Activated naive CD8-positive, alpha-beta T cell treated with anti-CD3 and anti-CD28 coated beads, Interleukin-2, amount 50 U/mL, for 24 hours (primary cell): ENCODE measurements around the gene MARK3.

Source experiments
- ATAC-seq: fragments of 150-1000 bp; cut with Tn5 transposase; one replicate; pipeline ENCODE4 v1.10.0; 2021
- DNase-seq: peaks from one replicate; pipeline ENCODE4 v3.0.0; 2021
- H3K27ac Mint-ChIP-seq: one replicate; pipeline ENCODE4 v1.8.0; 2021; ENCODE audit warnings: mild to moderate bottlenecking, mixed read lengths
- H3K27me3 Mint-ChIP-seq: one replicate; pipeline ENCODE4 v1.8.0; 2021; ENCODE audit warnings: mixed read lengths
- H3K36me3 Mint-ChIP-seq: one replicate; pipeline ENCODE4 v1.8.0; 2021; ENCODE audit warnings: low read depth, mixed read lengths
- H3K4me1 Mint-ChIP-seq: one replicate; pipeline ENCODE4 v1.8.0; 2021; ENCODE audit warnings: mixed read lengths
- H3K4me3 Mint-ChIP-seq: one replicate; pipeline ENCODE4 v1.8.0; 2021; ENCODE audit warnings: mild to moderate bottlenecking, moderate library complexity, mixed read lengths
- H3K9me3 Mint-ChIP-seq: one replicate; pipeline ENCODE4 v1.8.0; 2021; ENCODE audit warnings: mixed read lengths

MARK3 gene

DNA sequence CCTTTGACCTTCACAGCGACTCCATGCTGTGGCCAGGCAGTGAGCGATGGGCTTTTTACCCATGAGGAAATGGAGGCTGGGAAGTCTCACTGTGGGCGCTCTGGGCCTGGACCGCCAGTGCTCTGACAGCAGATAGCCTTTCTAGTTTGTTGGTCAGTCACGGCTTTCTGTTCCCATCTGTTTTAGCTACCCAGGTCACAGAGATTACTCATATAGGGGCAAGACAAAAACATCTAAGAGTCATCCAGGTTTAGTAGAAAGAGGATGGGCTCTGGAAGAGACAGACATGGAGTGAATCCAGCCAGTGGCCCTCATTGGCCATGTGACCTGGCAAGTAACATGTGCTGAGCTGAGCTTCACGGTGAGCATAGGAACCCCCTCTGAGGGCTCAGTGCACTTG is 68.6 kb downstream of the MARK3 start:
- Mint-ChIP-seq H3K27ac (no peak overlapping the region), H3K4me3 (no peak overlapping the region), H3K9me3 (no peaks in the 10 kb centered on the region), H3K36me3 (peaks cover 20% of the 10 kb centered on the region), H3K4me1 (peaks cover 7% of the 10 kb centered on the region), H3K27me3 (no peaks in the 10 kb centered on the region)
- ATAC-seq (no peak), DNase-seq (no peak)

DNA sequence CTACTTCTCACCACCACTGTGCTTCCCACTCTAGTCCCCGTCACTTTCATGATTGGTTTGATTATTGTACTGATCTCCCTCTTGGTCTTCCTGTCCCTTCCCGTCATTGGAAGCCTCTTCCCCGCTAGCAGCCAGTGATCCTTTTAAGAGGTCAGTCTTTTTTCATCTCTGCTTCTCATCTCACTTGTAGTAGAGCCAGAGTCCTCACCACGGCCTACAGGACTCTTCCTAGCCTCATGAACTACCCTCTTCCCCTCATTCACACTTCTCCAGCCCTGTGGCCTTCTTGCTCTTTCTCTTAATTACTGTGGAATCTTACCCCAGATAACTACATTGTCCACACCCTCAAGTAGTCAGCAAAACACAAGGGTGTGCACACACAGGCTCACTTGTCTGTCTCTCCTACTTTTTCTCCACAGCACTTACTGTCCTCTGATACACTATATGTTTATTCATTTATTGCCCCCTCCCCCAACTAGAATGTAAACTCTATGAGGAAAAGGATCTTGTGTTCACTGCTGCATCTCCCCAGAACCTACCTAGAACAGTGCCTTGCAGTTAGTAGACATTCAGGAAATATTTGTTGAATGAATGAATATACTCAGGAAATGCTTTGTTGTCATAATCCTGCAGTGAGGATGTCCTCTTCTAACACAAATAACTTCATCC is 71.1 kb downstream of the MARK3 start:
- ATAC-seq (no peak), DNase-seq (no peak)
- Mint-ChIP-seq H3K27ac (peak overlapping the region; percentile 50), H3K4me3 (no peak overlapping the region), H3K27me3 (no peaks in the 10 kb centered on the region), H3K9me3 (no peaks in the 10 kb centered on the region), H3K4me1 (peaks cover 10% of the 10 kb centered on the region), H3K36me3 (peaks cover 26% of the 10 kb centered on the region)

DNA sequence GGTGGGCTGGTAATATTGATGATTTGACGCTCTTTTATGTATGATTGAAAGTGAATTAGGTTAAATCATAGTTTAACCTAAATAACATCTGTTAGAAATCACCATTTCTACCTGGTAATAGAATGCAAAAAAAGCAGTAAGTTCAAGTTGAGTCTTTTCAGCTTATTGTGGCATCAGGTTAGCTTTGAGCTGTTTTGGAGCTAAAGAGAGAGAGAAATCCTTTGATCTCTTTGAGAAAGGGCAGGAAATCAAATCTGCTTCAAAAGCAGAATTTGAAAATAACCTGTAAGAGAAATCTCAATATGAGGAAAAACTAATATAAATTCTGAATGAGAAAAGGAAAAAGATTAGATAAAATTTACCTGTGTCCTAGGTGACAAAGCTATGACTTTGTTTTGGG is 75.2 kb downstream of the MARK3 start:
- ATAC-seq (no peak), DNase-seq (no peak)
- peaks cover 35% of the 10 kb centered on the region for H3K36me3 Mint-ChIP-seq
- no peak overlapping the region for H3K27ac Mint-ChIP-seq
- peaks cover 9% of the 10 kb centered on the region for H3K4me1 Mint-ChIP-seq
- H3K9me3 Mint-ChIP-seq: no peaks in the 10 kb centered on the region
- no peak overlapping the region for H3K4me3 Mint-ChIP-seq
- H3K27me3 Mint-ChIP-seq: no peaks in the 10 kb centered on the region

DNA sequence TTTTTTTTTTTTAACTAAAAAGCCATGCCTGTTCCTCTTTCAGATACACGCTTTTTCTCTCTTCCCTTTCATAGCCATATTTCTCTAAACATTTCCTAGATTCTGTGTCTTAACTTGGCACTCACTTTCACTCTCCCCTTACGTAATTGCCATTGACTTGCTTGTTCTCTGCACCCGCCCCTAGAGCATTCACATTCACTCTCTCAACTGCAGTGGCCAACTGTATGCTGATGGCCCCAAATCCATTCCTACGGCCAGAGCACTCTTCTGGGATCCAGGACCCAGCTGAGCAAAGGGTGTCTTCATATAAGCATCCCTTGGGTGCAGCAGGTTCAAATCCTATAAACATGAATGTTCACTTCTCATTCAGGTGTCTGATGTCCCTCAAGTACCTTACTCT is 77.9 kb downstream of the MARK3 start:
- peak overlapping the region; percentile 39 for H3K27ac Mint-ChIP-seq
- H3K4me3 Mint-ChIP-seq: no peak overlapping the region
- DNase-seq (no peak), ATAC-seq (no peak)
- H3K36me3 Mint-ChIP-seq: peaks cover 42% of the 10 kb centered on the region
- H3K9me3 Mint-ChIP-seq: no peaks in the 10 kb centered on the region
- peaks cover 5% of the 10 kb centered on the region for H3K4me1 Mint-ChIP-seq
- no peaks in the 10 kb centered on the region for H3K27me3 Mint-ChIP-seq

DNA sequence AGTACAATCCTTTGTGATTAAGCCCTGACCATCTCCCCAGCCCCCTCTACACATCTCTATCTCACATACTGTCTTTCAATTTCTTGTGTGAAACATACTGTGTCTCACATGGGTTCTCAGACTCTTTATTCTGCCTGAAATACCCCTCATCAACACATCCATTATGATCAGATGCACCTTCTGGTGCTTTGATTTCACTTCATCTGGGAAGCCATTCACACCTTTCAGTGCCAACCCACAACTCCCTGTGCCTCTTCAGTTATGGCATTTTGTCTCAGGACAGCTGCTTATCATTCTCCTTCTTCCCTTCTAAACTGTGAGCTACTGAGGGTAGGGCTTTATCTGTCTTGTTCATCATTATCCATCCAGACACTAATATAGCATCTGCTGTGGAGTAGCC is 78.6 kb downstream of the MARK3 start:
- no peak for ATAC-seq
- Mint-ChIP-seq H3K4me3 (no peak overlapping the region), H3K27ac (peak overlapping the region; percentile 39), H3K27me3 (no peaks in the 10 kb centered on the region), H3K36me3 (peaks cover 42% of the 10 kb centered on the region), H3K9me3 (no peaks in the 10 kb centered on the region), H3K4me1 (peaks cover 5% of the 10 kb centered on the region)
- no peak for DNase-seq

DNA sequence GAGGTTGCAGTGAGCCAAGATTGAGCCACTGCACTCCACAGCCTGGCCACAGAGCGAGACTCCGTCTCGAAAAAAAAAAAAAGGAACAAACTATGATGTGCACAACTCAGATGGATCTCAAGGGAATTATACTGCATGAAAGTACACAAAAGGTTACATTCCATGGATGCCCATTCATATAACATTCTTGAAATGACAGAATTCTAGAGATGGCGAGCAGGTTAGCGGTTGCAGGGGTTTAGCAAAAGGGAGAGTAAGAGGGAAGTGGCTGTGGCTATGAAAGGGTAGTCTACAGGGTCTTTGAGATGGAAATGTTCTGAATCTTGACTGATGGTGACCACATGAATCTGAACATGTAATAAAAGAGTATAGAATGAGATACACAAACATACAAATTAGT is 87.7 kb downstream of the MARK3 start:
- Mint-ChIP-seq H3K27me3 (no peaks in the 10 kb centered on the region), H3K27ac (peak overlapping the region; percentile 29), H3K9me3 (no peaks in the 10 kb centered on the region), H3K4me3 (no peak overlapping the region), H3K4me1 (no peaks in the 10 kb centered on the region), H3K36me3 (peaks cover 42% of the 10 kb centered on the region)
- ATAC-seq: peak; percentile 20
- no peak for DNase-seq

DNA sequence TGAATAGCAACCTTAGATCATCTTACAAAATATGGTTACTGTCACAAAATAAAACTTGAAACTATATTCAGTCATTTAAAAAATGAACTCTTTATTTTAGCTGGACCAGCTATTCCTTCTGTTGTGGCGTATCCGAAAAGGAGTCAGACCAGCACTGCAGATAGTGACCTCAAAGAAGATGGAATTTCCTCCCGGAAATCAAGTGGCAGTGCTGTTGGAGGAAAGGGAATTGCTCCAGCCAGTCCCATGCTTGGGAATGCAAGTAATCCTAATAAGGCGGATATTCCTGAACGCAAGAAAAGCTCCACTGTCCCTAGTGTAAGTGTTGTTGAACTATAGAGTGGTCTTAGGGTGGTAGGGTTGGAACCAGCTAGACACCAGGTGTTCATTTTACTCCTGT is 89.7 kb downstream of the MARK3 start:
- ATAC-seq: no peak
- Mint-ChIP-seq H3K4me3 (no peak overlapping the region), H3K36me3 (peaks cover 42% of the 10 kb centered on the region)

DNA sequence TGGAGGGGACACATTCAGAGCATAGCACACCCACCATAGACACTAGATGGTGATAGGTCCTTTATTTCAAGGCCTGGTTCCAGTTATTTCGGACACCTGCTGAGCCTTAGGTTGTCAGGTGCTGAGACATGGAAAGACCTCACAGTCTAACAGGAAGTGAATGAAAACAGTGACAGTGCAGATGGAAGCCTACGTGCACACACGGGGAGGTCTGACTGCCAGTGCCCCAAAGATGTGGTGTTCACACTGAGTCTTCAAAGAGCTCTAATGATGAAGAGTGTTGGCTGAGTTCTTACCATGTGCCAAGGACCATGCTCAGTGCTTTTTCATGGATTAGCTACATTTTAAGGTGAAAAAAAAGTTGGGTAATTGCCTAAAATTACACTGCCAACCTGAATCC is 90.8 kb downstream of the MARK3 start:
- peak overlapping the region; percentile 11 for H3K27ac Mint-ChIP-seq
- H3K4me3 Mint-ChIP-seq: no peak overlapping the region
- no peaks in the 10 kb centered on the region for H3K9me3 Mint-ChIP-seq
- peaks cover 13% of the 10 kb centered on the region for H3K4me1 Mint-ChIP-seq
- ATAC-seq (no peak), DNase-seq (no peak)
- peaks cover 40% of the 10 kb centered on the region for H3K36me3 Mint-ChIP-seq
- no peaks in the 10 kb centered on the region for H3K27me3 Mint-ChIP-seq

More for the DNA sequence above, 89.7 kb downstream of the MARK3 start:
- H3K4me1 Mint-ChIP-seq: peaks cover 3% of the 10 kb centered on the region
- DNase-seq: no peak
- H3K9me3 Mint-ChIP-seq: no peaks in the 10 kb centered on the region
- no peak overlapping the region for H3K27ac Mint-ChIP-seq
- no peaks in the 10 kb centered on the region for H3K27me3 Mint-ChIP-seq

DNA sequence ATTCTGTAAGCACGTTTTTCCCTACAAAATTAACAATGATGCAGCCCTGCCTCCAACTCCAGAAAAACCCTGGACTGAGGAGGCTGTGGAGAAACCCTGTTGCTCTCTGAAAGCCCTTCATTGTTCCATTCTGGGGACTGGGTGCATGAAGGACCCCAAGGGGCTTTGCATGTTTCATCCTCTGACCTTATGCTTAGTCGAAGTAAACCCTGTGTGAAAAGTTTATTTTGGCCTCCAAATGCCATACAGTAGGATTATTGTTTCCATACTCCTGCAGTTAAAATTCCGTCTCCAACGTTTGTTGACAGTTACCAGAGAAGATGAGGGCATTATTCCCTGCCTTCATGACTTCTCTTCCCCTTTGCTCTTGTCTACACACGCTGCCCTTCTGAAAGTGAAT is 91.4 kb downstream of the MARK3 start:
- H3K4me3 Mint-ChIP-seq: no peak overlapping the region
- H3K27me3 Mint-ChIP-seq: no peaks in the 10 kb centered on the region
- no peak for ATAC-seq
- H3K27ac Mint-ChIP-seq: no peak overlapping the region
- H3K36me3 Mint-ChIP-seq: peaks cover 42% of the 10 kb centered on the region
- peaks cover 17% of the 10 kb centered on the region for H3K4me1 Mint-ChIP-seq
- no peak for DNase-seq
- no peaks in the 10 kb centered on the region for H3K9me3 Mint-ChIP-seq

DNA sequence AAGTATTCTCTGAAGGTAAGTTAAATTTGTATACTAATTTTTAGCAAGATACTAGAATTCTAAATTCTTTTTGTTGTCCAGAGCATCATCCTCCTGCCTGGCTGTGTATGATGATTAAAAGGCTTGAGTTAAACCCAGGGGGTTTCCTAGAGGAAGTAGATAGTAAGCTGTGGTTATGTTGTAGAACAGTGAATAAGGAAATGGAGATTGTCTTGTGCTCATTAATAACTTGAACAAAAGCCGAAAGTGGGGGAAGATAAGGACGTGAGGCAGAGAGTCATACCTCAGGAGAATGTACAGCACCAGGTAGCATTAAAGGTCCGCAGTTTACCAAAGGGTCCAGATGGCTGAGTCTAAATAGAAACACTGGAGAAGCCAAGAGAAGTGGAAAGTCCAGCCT is 95.4 kb downstream of the MARK3 start:
- Mint-ChIP-seq H3K4me3 (no peak overlapping the region), H3K4me1 (peaks cover 17% of the 10 kb centered on the region), H3K9me3 (no peaks in the 10 kb centered on the region), H3K36me3 (peaks cover 34% of the 10 kb centered on the region), H3K27ac (peak overlapping the region; percentile 21), H3K27me3 (no peaks in the 10 kb centered on the region)
- DNase-seq (no peak), ATAC-seq (peak; percentile 59)

DNA sequence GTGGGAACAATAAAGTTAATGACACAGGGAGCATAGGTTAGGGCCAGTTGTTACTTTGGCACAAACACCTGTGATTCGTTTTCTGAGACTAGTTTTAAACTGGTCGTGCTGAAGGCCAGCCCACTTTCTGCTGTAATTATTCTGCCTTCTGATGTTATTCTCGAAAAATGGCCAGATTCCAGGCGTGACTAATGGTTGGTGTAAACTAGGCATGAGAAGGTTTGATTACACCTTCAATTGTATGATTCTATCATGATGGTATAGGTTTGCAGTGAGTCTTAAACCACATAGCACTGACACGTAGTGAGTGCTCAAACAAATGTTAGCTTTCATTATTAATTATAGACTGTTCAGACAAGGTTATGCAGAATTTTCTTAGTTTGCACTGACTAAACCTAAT is 98.4 kb downstream of the MARK3 start:
- Mint-ChIP-seq H3K4me3 (no peak overlapping the region), H3K27ac (no peak overlapping the region), H3K9me3 (no peaks in the 10 kb centered on the region), H3K4me1 (peaks cover 17% of the 10 kb centered on the region), H3K36me3 (peaks cover 26% of the 10 kb centered on the region), H3K27me3 (no peaks in the 10 kb centered on the region)
- DNase-seq (no peak), ATAC-seq (no peak)

DNA sequence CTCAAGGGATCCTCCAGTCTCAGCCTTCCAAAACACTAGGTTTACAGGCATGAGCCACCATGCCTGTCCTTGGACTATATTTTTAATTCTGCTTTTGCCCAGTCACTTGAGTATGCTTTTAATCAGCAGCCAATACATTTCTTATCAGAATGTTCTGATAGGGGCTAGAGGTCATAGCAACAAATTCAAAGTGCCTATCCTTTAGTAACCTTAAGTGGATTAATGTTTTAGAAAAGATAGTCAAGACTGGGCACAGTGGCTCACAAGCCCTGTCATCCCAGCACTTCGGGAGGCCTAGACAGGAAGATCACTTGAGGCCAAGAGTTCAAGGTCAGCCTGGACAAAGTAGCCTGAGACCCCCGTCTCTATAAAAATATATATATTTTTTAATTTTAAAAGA is 100.3 kb downstream of the MARK3 start:
- no peak overlapping the region for H3K4me3 Mint-ChIP-seq
- H3K27me3 Mint-ChIP-seq: no peaks in the 10 kb centered on the region
- H3K36me3 Mint-ChIP-seq: peaks cover 28% of the 10 kb centered on the region
- DNase-seq (no peak), ATAC-seq (no peak)
- H3K9me3 Mint-ChIP-seq: no peaks in the 10 kb centered on the region
- H3K4me1 Mint-ChIP-seq: peaks cover 10% of the 10 kb centered on the region
- no peak overlapping the region for H3K27ac Mint-ChIP-seq

DNA sequence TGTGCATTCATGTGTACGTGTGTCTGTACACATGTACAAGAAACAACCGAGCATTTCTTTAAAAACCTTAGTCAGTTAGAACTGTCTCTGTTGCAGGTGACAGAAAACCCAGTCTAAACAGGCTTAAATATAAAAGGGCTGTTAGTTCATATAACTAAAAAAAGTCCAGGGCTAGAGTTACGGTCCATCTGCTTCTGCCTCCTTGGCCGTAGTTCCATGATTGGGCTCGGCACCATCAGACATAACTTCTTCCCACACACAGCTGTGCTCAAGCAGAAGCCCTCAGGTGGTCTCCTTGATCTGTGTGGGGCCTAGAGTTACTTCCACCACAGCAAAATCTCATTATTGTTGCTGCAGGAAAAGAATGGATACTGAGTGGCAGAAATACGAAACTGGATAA is 102.9 kb downstream of the MARK3 start:
- Mint-ChIP-seq H3K27ac (no peak overlapping the region), H3K27me3 (no peaks in the 10 kb centered on the region), H3K4me3 (no peak overlapping the region), H3K4me1 (no peaks in the 10 kb centered on the region), H3K36me3 (peaks cover 28% of the 10 kb centered on the region), H3K9me3 (no peaks in the 10 kb centered on the region)
- no peak for ATAC-seq
- no peak for DNase-seq

DNA sequence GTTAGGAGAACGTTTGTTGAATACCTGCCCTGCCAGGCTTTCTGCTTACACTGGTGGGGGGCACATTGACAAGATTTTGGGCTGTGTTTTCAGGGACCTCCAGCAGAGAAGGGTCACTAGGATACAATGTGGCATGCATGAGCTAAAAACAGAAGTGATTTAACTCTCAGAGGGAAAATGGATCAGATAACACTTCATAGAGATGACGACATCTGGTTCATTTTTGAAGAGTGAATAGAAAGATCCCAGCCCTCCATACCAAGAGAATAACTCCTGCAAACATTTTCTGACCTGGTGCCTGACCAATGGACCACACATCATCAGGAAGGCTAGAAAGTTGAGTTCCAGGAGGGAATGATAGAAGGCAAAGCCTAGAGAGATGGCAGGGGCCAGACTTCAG is 103.7 kb downstream of the MARK3 start:
- H3K36me3 Mint-ChIP-seq: peaks cover 22% of the 10 kb centered on the region
- H3K27me3 Mint-ChIP-seq: no peaks in the 10 kb centered on the region
- H3K9me3 Mint-ChIP-seq: no peaks in the 10 kb centered on the region
- H3K4me3 Mint-ChIP-seq: no peak overlapping the region
- H3K27ac Mint-ChIP-seq: no peak overlapping the region
- no peak for ATAC-seq
- H3K4me1 Mint-ChIP-seq: no peaks in the 10 kb centered on the region
- no peak for DNase-seq

DNA sequence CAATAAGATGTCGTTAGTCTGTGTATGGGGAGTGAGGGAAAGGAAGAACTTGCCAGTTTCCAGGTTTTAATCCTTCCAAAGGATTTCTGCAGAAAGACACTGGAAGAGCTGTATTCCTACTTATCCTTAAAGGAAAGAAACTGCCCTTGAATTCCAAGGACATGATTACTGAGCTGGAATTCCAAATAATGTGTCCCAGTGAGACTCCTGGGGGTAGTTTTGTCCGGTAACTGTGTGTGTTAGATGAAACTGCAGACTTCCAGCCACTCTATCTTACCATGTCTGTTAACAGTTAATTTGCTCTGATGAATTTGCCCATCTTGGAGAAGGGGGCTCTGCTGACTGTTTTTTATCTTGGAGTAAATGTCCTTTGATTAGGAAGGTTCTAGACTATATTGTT is 104.4 kb downstream of the MARK3 start:
- Mint-ChIP-seq H3K4me3 (no peak overlapping the region), H3K9me3 (no peaks in the 10 kb centered on the region), H3K27ac (no peak overlapping the region), H3K4me1 (no peaks in the 10 kb centered on the region), H3K27me3 (no peaks in the 10 kb centered on the region), H3K36me3 (peaks cover 22% of the 10 kb centered on the region)
- no peak for ATAC-seq
- no peak for DNase-seq

DNA sequence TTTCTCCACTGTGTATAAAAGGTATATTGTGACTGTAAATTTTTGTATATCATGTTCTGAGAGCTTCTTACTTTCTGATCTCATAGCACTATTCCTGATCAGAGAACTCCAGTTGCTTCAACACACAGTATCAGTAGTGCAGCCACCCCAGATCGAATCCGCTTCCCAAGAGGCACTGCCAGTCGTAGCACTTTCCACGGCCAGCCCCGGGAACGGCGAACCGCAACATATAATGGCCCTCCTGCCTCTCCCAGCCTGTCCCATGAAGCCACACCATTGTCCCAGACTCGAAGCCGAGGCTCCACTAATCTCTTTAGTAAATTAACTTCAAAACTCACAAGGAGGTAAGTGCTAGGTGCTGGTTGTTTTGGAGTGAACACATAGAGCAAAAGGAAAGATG is 106.5 kb downstream of the MARK3 start:
- H3K27ac Mint-ChIP-seq: no peak overlapping the region
- no peak for DNase-seq
- H3K36me3 Mint-ChIP-seq: peaks cover 24% of the 10 kb centered on the region
- no peak overlapping the region for H3K4me3 Mint-ChIP-seq
- no peak for ATAC-seq
- no peaks in the 10 kb centered on the region for H3K4me1 Mint-ChIP-seq
- H3K27me3 Mint-ChIP-seq: no peaks in the 10 kb centered on the region
- H3K9me3 Mint-ChIP-seq: no peaks in the 10 kb centered on the region
